ENCODE data around the gene BTBD19.

- TF ChIP-seq CTCF (IDR thresholded peaks at IDR 0.05; ENCODE audit: insufficient read depth, low read depth, low read length) (no peak), EZH2 (IDR thresholded peaks at IDR 0.05; ENCODE audit: insufficient read depth, low read length) (no peak)
Measured at GRCh38 chr1:44786841-44787426, 21.4 kb upstream of the BTBD19 start.
